ENCODE results near the gene PEX3.

DNA sequence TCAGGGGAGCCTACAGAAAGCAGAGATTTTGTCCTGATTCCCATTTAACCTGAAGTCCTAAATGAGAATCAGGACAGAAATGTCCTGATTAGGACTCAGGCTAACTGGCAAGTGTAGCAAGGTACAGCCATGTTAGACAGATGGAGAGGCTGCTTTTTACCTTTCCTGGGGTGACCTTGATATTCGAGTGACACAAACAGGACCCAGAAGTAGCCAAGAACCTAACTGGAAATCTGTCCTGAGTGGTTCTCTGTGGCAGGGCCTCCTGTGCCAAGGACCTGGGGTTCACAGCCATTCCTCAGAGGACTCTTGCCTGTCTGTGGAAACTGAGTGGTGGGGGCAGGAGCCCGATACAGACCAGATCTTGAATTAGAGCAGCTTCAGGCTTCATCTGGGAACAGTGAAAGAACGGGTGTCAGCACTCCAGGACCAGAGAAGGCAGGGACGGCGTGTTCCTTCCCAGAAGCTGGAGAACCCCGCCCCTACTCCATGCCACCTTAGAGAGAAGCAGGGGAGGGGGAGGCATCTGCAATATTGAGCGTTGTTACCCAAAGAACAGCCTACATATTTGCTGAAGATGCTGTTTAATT lies 65.3 kb downstream of the PEX3 start:
- TF ChIP-seq EZH2phosphoT487 (IDR thresholded peaks at IDR 0.05; ENCODE audit: unreplicated experiment) (no peak), EZH2 (IDR thresholded peaks at IDR 0.05; ENCODE audit: low read depth, unreplicated experiment) (no peak), CREB1 (CRISPR knock-in tag; IDR thresholded peaks at IDR 0.05; ENCODE audit: low read depth) (no peak), STAT1 (IDR thresholded peaks at IDR 0.05; ENCODE audit: unreplicated experiment) (no peak), POLR2AphosphoS5 (IDR thresholded peaks at IDR 0.05; ENCODE audit: low read depth) (no peak), JUNB (IDR thresholded peaks at IDR 0.05; ENCODE audit: unreplicated experiment) (no peak), ZNF331 (CRISPR knock-in tag; IDR thresholded peaks at IDR 0.05; ENCODE audit: low read depth) (no peak), NANOG (IDR thresholded peaks at IDR 0.05; ENCODE audit: borderline replicate concordance) (no peak)
- TF ChIP-seq, protein P1, sequence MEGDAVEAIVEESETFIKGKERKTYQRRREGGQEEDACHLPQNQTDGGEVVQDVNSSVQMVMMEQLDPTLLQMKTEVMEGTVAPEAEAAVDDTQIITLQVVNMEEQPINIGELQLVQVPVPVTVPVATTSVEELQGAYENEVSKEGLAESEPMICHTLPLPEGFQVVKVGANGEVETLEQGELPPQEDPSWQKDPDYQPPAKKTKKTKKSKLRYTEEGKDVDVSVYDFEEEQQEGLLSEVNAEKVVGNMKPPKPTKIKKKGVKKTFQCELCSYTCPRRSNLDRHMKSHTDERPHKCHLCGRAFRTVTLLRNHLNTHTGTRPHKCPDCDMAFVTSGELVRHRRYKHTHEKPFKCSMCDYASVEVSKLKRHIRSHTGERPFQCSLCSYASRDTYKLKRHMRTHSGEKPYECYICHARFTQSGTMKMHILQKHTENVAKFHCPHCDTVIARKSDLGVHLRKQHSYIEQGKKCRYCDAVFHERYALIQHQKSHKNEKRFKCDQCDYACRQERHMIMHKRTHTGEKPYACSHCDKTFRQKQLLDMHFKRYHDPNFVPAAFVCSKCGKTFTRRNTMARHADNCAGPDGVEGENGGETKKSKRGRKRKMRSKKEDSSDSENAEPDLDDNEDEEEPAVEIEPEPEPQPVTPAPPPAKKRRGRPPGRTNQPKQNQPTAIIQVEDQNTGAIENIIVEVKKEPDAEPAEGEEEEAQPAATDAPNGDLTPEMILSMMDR (conservative IDR thresholded peaks at IDR 0.05; ENCODE audit: low read depth in 2 of 2), result no peak
- TF ChIP-seq, protein P2, sequence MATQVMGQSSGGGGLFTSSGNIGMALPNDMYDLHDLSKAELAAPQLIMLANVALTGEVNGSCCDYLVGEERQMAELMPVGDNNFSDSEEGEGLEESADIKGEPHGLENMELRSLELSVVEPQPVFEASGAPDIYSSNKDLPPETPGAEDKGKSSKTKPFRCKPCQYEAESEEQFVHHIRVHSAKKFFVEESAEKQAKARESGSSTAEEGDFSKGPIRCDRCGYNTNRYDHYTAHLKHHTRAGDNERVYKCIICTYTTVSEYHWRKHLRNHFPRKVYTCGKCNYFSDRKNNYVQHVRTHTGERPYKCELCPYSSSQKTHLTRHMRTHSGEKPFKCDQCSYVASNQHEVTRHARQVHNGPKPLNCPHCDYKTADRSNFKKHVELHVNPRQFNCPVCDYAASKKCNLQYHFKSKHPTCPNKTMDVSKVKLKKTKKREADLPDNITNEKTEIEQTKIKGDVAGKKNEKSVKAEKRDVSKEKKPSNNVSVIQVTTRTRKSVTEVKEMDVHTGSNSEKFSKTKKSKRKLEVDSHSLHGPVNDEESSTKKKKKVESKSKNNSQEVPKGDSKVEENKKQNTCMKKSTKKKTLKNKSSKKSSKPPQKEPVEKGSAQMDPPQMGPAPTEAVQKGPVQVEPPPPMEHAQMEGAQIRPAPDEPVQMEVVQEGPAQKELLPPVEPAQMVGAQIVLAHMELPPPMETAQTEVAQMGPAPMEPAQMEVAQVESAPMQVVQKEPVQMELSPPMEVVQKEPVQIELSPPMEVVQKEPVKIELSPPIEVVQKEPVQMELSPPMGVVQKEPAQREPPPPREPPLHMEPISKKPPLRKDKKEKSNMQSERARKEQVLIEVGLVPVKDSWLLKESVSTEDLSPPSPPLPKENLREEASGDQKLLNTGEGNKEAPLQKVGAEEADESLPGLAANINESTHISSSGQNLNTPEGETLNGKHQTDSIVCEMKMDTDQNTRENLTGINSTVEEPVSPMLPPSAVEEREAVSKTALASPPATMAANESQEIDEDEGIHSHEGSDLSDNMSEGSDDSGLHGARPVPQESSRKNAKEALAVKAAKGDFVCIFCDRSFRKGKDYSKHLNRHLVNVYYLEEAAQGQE (IDR thresholded peaks at IDR 0.05; ENCODE audit: unreplicated experiment), result no peak
- TF ChIP-seq, protein P3, sequence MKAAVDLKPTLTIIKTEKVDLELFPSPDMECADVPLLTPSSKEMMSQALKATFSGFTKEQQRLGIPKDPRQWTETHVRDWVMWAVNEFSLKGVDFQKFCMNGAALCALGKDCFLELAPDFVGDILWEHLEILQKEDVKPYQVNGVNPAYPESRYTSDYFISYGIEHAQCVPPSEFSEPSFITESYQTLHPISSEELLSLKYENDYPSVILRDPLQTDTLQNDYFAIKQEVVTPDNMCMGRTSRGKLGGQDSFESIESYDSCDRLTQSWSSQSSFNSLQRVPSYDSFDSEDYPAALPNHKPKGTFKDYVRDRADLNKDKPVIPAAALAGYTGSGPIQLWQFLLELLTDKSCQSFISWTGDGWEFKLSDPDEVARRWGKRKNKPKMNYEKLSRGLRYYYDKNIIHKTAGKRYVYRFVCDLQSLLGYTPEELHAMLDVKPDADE (IDR thresholded peaks at IDR 0.05), result no peak
